Hepatocyte (in vitro differentiated cells): ENCODE measurements around the gene LUC7L.

Source experiments
- EZH2 ChIP-seq: fragments of 200-600 bp; sonication (generic); IDR thresholded peaks from 2 replicates; pipeline ENCODE4 v1.6.1; 2016; ENCODE audit warnings: antibody characterized with exemption, mild to moderate bottlenecking, borderline replicate concordance
- TF ChIP-seq, protein P1 (sequence below): fragments of 200-600 bp; sonication (generic); IDR thresholded peaks from 2 replicates; pipeline ENCODE4 v1.5.1; 2016; ENCODE audit warnings: antibody characterized with exemption, mild to moderate bottlenecking; ENCODE audit not compliant: poor library complexity

DNA sequence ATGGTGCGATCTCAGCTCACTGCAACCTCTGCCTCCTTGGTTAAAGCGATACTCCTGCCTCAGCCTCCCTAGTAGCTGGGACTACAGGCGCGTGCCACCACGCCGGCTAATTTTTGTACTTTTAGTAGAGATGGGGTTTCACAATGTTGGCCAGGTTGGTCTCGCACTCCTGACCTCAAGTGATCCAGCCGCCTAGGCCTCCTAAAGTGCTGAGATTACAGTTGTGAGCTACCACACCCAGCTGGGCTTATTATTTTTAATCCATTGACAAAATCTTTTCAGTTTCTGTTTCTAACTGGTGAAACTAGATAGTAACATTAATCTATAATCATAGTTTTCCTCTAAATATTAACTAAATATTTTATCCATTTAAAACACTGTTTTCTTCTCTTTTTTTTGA lies 11.3 kb upstream of the LUC7L start:
- TF ChIP-seq EZH2, result no peak
- TF ChIP-seq, protein P1, sequence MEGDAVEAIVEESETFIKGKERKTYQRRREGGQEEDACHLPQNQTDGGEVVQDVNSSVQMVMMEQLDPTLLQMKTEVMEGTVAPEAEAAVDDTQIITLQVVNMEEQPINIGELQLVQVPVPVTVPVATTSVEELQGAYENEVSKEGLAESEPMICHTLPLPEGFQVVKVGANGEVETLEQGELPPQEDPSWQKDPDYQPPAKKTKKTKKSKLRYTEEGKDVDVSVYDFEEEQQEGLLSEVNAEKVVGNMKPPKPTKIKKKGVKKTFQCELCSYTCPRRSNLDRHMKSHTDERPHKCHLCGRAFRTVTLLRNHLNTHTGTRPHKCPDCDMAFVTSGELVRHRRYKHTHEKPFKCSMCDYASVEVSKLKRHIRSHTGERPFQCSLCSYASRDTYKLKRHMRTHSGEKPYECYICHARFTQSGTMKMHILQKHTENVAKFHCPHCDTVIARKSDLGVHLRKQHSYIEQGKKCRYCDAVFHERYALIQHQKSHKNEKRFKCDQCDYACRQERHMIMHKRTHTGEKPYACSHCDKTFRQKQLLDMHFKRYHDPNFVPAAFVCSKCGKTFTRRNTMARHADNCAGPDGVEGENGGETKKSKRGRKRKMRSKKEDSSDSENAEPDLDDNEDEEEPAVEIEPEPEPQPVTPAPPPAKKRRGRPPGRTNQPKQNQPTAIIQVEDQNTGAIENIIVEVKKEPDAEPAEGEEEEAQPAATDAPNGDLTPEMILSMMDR, result no peak
